NT2/D1 (cell line): ENCODE data around the gene KCNN1.

Experiments used
- DNase-seq: peaks from one replicate; pipeline ENCODE4 v3.0.0-alpha.2; 2011; ENCODE audit warnings: low read depth, low spot score
- H3K27me3 ChIP-seq: 2 replicates; pipeline ENCODE4 v1.6.0; 2011; ENCODE audit warnings: mild to moderate bottlenecking; ENCODE audit not compliant: insufficient read length, insufficient read depth
- H3K36me3 ChIP-seq: 2 replicates; pipeline ENCODE4 v1.6.1; 2011; ENCODE audit warnings: mild to moderate bottlenecking, low read length, mixed read lengths; ENCODE audit not compliant: insufficient read depth, insufficient read length
- H3K4me1 ChIP-seq: 2 replicates; pipeline ENCODE4 v1.5.1; 2011; ENCODE audit not compliant: insufficient read depth, insufficient read length
- H3K4me3 ChIP-seq: 2 replicates; pipeline ENCODE4 v1.5.1; 2011; ENCODE audit warnings: low read depth; ENCODE audit not compliant: insufficient read length
- H3K9ac ChIP-seq: 2 replicates; pipeline ENCODE4 v1.6.0; 2011; ENCODE audit warnings: low read depth; ENCODE audit not compliant: insufficient read length
- H3K9me3 ChIP-seq: 2 replicates; pipeline ENCODE4 v1.5.1; 2011; ENCODE audit warnings: mild to moderate bottlenecking, low read length; ENCODE audit not compliant: insufficient read depth
- SUZ12 ChIP-seq: IDR thresholded peaks from 2 replicates; pipeline ENCODE4 v1.6.1; 2011; ENCODE audit not compliant: insufficient read length, insufficient read depth; ENCODE audit errors: extremely low read depth
- YY1 ChIP-seq: IDR thresholded peaks from 2 replicates; pipeline ENCODE4 v1.6.1; 2011; ENCODE audit not compliant: insufficient read length, insufficient read depth
- ZNF274 ChIP-seq: IDR thresholded peaks from 2 replicates; pipeline ENCODE4 v1.6.1; 2011; ENCODE audit warnings: mild to moderate bottlenecking, low read depth, low read length

KCNN1 gene

GRCh38 chr19:17942582-17943273, 24.2 kb upstream of the KCNN1 start:
- Histone ChIP-seq H3K4me1 (peaks cover 4% of the 10 kb centered on the region), H3K36me3 (peaks cover 66% of the 10 kb centered on the region), H3K27me3 (no peaks in the 10 kb centered on the region), H3K9me3 (no peaks in the 10 kb centered on the region), H3K9ac (no peak overlapping the region), H3K4me3 (no peak overlapping the region)
- TF ChIP-seq YY1 (no peak), ZNF274 (no peak), SUZ12 (no peak)
- no peak for DNase-seq

- H3K9ac ChIP-seq: no peak overlapping the region
- no peak overlapping the region for H3K4me3 ChIP-seq
- peaks cover 59% of the 10 kb centered on the region for H3K36me3 ChIP-seq
- no peak for DNase-seq
- no peaks in the 10 kb centered on the region for H3K9me3 ChIP-seq
- no peaks in the 10 kb centered on the region for H3K27me3 ChIP-seq
- peaks cover 4% of the 10 kb centered on the region for H3K4me1 ChIP-seq
- TF ChIP-seq YY1 (no peak), SUZ12 (no peak), ZNF274 (no peak)
Observed at GRCh38 chr19:17943274-17944221, 23.4 kb upstream of the KCNN1 start.

- Histone ChIP-seq H3K9me3 (no peaks in the 10 kb centered on the region), H3K27me3 (peaks cover 7% of the 10 kb centered on the region), H3K4me1 (peaks cover 4% of the 10 kb centered on the region), H3K36me3 (peaks cover 56% of the 10 kb centered on the region), H3K4me3 (no peak overlapping the region), H3K9ac (peak overlapping the region; percentile 8)
- TF ChIP-seq SUZ12 (no peak), YY1 (no peak), ZNF274 (no peak)
- no peak for DNase-seq
Observed at GRCh38 chr19:17944301-17944700, 22.6 kb upstream of the KCNN1 start.

GRCh38 chr19:17946965-17947784, 19.7 kb upstream of the KCNN1 start:
- DNase-seq: no peak
- Histone ChIP-seq H3K9me3 (no peaks in the 10 kb centered on the region), H3K36me3 (peaks cover 38% of the 10 kb centered on the region), H3K27me3 (peaks cover 28% of the 10 kb centered on the region), H3K4me1 (peaks cover 14% of the 10 kb centered on the region), H3K9ac (peak overlapping the region; percentile 88), H3K4me3 (peak overlapping the region; percentile 50)
- TF ChIP-seq SUZ12 (no peak), ZNF274 (no peak), YY1 (no peak)

GRCh38 chr19:17947815-17948513, 18.9 kb upstream of the KCNN1 start:
- peaks cover 17% of the 10 kb centered on the region for H3K4me1 ChIP-seq
- H3K9me3 ChIP-seq: no peaks in the 10 kb centered on the region
- H3K27me3 ChIP-seq: peaks cover 36% of the 10 kb centered on the region
- no peak for TF ChIP-seq ZNF274
- peak overlapping the region; percentile 50 for H3K4me3 ChIP-seq
- peak overlapping the region; percentile 88 for H3K9ac ChIP-seq
- peak; percentile 87 for DNase-seq
- peaks cover 30% of the 10 kb centered on the region for H3K36me3 ChIP-seq

GRCh38 chr19:17948514-17948900, 18.4 kb upstream of the KCNN1 start:
- Histone ChIP-seq H3K4me3 (peak overlapping the region; percentile 39), H3K27me3 (peaks cover 41% of the 10 kb centered on the region), H3K9ac (peak overlapping the region; percentile 93), H3K36me3 (peaks cover 25% of the 10 kb centered on the region), H3K4me1 (peaks cover 22% of the 10 kb centered on the region), H3K9me3 (no peaks in the 10 kb centered on the region)
- no peak for TF ChIP-seq ZNF274
- TF ChIP-seq SUZ12: no peak
- no peak for TF ChIP-seq YY1
- no peak for DNase-seq
